ENCODE results near the gene FAM20C. TPM values are rescaled to one million over a fixed set of nuclear protein-coding genes. Genes with fewer than 3 reads are reported as not detected.
A peak's percentile ranks its signal among the peaks of the same experiment; 100 is the strongest.
"Not testable (repeated sequence)": the region's sequence is repeated elsewhere in the genome, so short reads cannot be mapped to it uniquely, and the experiment has no call there.

FAM20C gene
- polyA plus RNA-seq, 1 donor, result 57.2 TPM

- Histone ChIP-seq H3K27ac (ENCODE audit: low read length) (no peak overlapping the region), H3K4me1 (ENCODE audit: control insufficient read depth, insufficient read depth, low read length) (peaks cover 4% of the 10 kb centered on the region), H3K36me3 (ENCODE audit: control insufficient read depth, insufficient read depth, low read length) (no peaks in the 10 kb centered on the region), H3K27me3 (ENCODE audit: control insufficient read depth, insufficient read depth, low read length) (no peaks in the 10 kb centered on the region), H3K4me3 (ENCODE audit: low read length) (no peak overlapping the region), H3K9me3 (ENCODE audit: control insufficient read depth, low read depth, low read length) (peaks cover 3% of the 10 kb centered on the region)
- no CpG with 5 or more reads among the region's 2 CpGs for WGBS (ENCODE audit: insufficient coverage, low lambda C conversion rate)
- no peak for DNase-seq
These were observed 17.7 kb upstream of the FAM20C start for GRCh38 chr7:174716-175115.

GRCh38 chr7:175955-176354 lies 16.4 kb upstream of the FAM20C start:
- H3K36me3 ChIP-seq (ENCODE audit: control insufficient read depth, insufficient read depth, low read length), result no peaks in the 10 kb centered on the region
- peaks cover 4% of the 10 kb centered on the region for H3K4me1 ChIP-seq (ENCODE audit: control insufficient read depth, insufficient read depth, low read length)
- no CpG with 5 or more reads among the region's 11 CpGs for WGBS (ENCODE audit: insufficient coverage, low lambda C conversion rate)
- no peak overlapping the region for H3K4me3 ChIP-seq (ENCODE audit: low read length)
- H3K9me3 ChIP-seq (ENCODE audit: control insufficient read depth, low read depth, low read length), result peaks cover 3% of the 10 kb centered on the region
- H3K27ac ChIP-seq (ENCODE audit: low read length), result no peak overlapping the region
- no peak for DNase-seq
- no peaks in the 10 kb centered on the region for H3K27me3 ChIP-seq (ENCODE audit: control insufficient read depth, insufficient read depth, low read length)

- Histone ChIP-seq H3K9me3 (ENCODE audit: control insufficient read depth, low read depth, low read length) (peaks cover 3% of the 10 kb centered on the region), H3K4me3 (ENCODE audit: low read length) (no peak overlapping the region), H3K27me3 (ENCODE audit: control insufficient read depth, insufficient read depth, low read length) (no peaks in the 10 kb centered on the region), H3K27ac (ENCODE audit: low read length) (no peak overlapping the region), H3K36me3 (ENCODE audit: control insufficient read depth, insufficient read depth, low read length) (no peaks in the 10 kb centered on the region), H3K4me1 (ENCODE audit: control insufficient read depth, insufficient read depth, low read length) (peaks cover 4% of the 10 kb centered on the region)
- DNase-seq, result no peak
- WGBS (ENCODE audit: insufficient coverage, low lambda C conversion rate), result no CpG with 5 or more reads among the region's 9 CpGs
These were observed 16.0 kb upstream of the FAM20C start for GRCh38 chr7:176381-176780.

GRCh38 chr7:176786-177459 lies 15.4 kb upstream of the FAM20C start:
- no CpG with 5 or more reads among the region's 21 CpGs for WGBS (ENCODE audit: insufficient coverage, low lambda C conversion rate)
- Histone ChIP-seq H3K27me3 (ENCODE audit: control insufficient read depth, insufficient read depth, low read length) (no peaks in the 10 kb centered on the region), H3K4me3 (ENCODE audit: low read length) (no peak overlapping the region), H3K4me1 (ENCODE audit: control insufficient read depth, insufficient read depth, low read length) (peaks cover 4% of the 10 kb centered on the region), H3K9me3 (ENCODE audit: control insufficient read depth, low read depth, low read length) (peaks cover 3% of the 10 kb centered on the region), H3K27ac (ENCODE audit: low read length) (no peak overlapping the region), H3K36me3 (ENCODE audit: control insufficient read depth, insufficient read depth, low read length) (no peaks in the 10 kb centered on the region)
- no peak for DNase-seq

GRCh38 chr7:178444-178843 lies 13.9 kb upstream of the FAM20C start:
- Histone ChIP-seq H3K4me3 (ENCODE audit: low read length) (no peak overlapping the region), H3K4me1 (ENCODE audit: control insufficient read depth, insufficient read depth, low read length) (peaks cover 4% of the 10 kb centered on the region), H3K36me3 (ENCODE audit: control insufficient read depth, insufficient read depth, low read length) (no peaks in the 10 kb centered on the region), H3K9me3 (ENCODE audit: control insufficient read depth, low read depth, low read length) (peaks cover 3% of the 10 kb centered on the region), H3K27me3 (ENCODE audit: control insufficient read depth, insufficient read depth, low read length) (no peaks in the 10 kb centered on the region), H3K27ac (ENCODE audit: low read length) (no peak overlapping the region)
- WGBS (ENCODE audit: insufficient coverage, low lambda C conversion rate), result no CpG with 5 or more reads among the region's 28 CpGs
- no peak for DNase-seq

- Histone ChIP-seq H3K27ac (ENCODE audit: low read length) (peak overlapping the region; percentile 23), H3K4me1 (ENCODE audit: control insufficient read depth, insufficient read depth, low read length) (no peaks in the 10 kb centered on the region)
These were observed 13.1 kb upstream of the FAM20C start for GRCh38 chr7:179209-179681.

GRCh38 chr7:179948-180694 lies 12.2 kb upstream of the FAM20C start:
- H3K27ac ChIP-seq (ENCODE audit: low read length), result peak overlapping the region; percentile 23
- no CpG with 5 or more reads among the region's 22 CpGs for WGBS (ENCODE audit: insufficient coverage, low lambda C conversion rate)
- no peaks in the 10 kb centered on the region for H3K36me3 ChIP-seq (ENCODE audit: control insufficient read depth, insufficient read depth, low read length)
- H3K4me3 ChIP-seq (ENCODE audit: low read length), result no peak overlapping the region
- H3K27me3 ChIP-seq (ENCODE audit: control insufficient read depth, insufficient read depth, low read length), result peaks cover 3% of the 10 kb centered on the region
- no peaks in the 10 kb centered on the region for H3K4me1 ChIP-seq (ENCODE audit: control insufficient read depth, insufficient read depth, low read length)
- DNase-seq, result no peak
- peaks cover 3% of the 10 kb centered on the region for H3K9me3 ChIP-seq (ENCODE audit: control insufficient read depth, low read depth, low read length)

More at GRCh38 chr7:179209-179681, 13.1 kb upstream of the FAM20C start:
- Histone ChIP-seq H3K36me3 (ENCODE audit: control insufficient read depth, insufficient read depth, low read length) (no peaks in the 10 kb centered on the region), H3K27me3 (ENCODE audit: control insufficient read depth, insufficient read depth, low read length) (peaks cover 3% of the 10 kb centered on the region), H3K4me3 (ENCODE audit: low read length) (no peak overlapping the region), H3K9me3 (ENCODE audit: control insufficient read depth, low read depth, low read length) (peaks cover 3% of the 10 kb centered on the region)
- peak in 1 of 2 donors; percentile 40 for DNase-seq
- no CpG with 5 or more reads among the region's 19 CpGs for WGBS (ENCODE audit: insufficient coverage, low lambda C conversion rate)

- no peak for DNase-seq
- no peak overlapping the region for H3K4me3 ChIP-seq (ENCODE audit: low read length)
- H3K36me3 ChIP-seq (ENCODE audit: control insufficient read depth, insufficient read depth, low read length), result no peaks in the 10 kb centered on the region
- no CpG with 5 or more reads among the region's 16 CpGs for WGBS (ENCODE audit: insufficient coverage, low lambda C conversion rate)
- H3K4me1 ChIP-seq (ENCODE audit: control insufficient read depth, insufficient read depth, low read length), result no peaks in the 10 kb centered on the region
- no peak overlapping the region for H3K27ac ChIP-seq (ENCODE audit: low read length)
- peaks cover 5% of the 10 kb centered on the region for H3K9me3 ChIP-seq (ENCODE audit: control insufficient read depth, low read depth, low read length)
- H3K27me3 ChIP-seq (ENCODE audit: control insufficient read depth, insufficient read depth, low read length), result peaks cover 6% of the 10 kb centered on the region
These were observed 10.6 kb upstream of the FAM20C start for GRCh38 chr7:181738-182137.

GRCh38 chr7:182502-182901 lies 9.9 kb upstream of the FAM20C start:
- no CpG with 5 or more reads among the region's 11 CpGs for WGBS (ENCODE audit: insufficient coverage, low lambda C conversion rate)

GRCh38 chr7:183496-184292 lies 8.7 kb upstream of the FAM20C start:
- 100% methylated on average over 1 of the region's 30 CpGs for WGBS (ENCODE audit: insufficient coverage, low lambda C conversion rate)
- no peak for DNase-seq
- Histone ChIP-seq H3K27ac (ENCODE audit: low read length) (no peak overlapping the region), H3K4me1 (ENCODE audit: control insufficient read depth, insufficient read depth, low read length) (peaks cover 5% of the 10 kb centered on the region), H3K4me3 (ENCODE audit: low read length) (no peak overlapping the region), H3K36me3 (ENCODE audit: control insufficient read depth, insufficient read depth, low read length) (no peaks in the 10 kb centered on the region), H3K9me3 (ENCODE audit: control insufficient read depth, low read depth, low read length) (peaks cover 3% of the 10 kb centered on the region), H3K27me3 (ENCODE audit: control insufficient read depth, insufficient read depth, low read length) (peaks cover 7% of the 10 kb centered on the region)

More at GRCh38 chr7:182502-182901, 9.9 kb upstream of the FAM20C start:
- H3K4me1 ChIP-seq (ENCODE audit: control insufficient read depth, insufficient read depth, low read length); H3K27ac ChIP-seq (ENCODE audit: low read length); H3K27me3 ChIP-seq (ENCODE audit: control insufficient read depth, insufficient read depth, low read length); H3K36me3 ChIP-seq (ENCODE audit: control insufficient read depth, insufficient read depth, low read length); H3K9me3 ChIP-seq (ENCODE audit: control insufficient read depth, low read depth, low read length); DNase-seq; H3K4me3 ChIP-seq (ENCODE audit: low read length): not testable (repeated sequence)

Measured in large intestine (tissue), 3 donors.